IgD-negative memory B cell (primary cell): ENCODE data around the gene ACTMAP. TPM values are rescaled to one million over a fixed set of nuclear protein-coding genes. Genes with fewer than 3 reads are reported as not detected.
A peak's percentile ranks its signal among the peaks of the same experiment; 100 is the strongest.

Source experiments
- H3K27ac Mint-ChIP-seq, 3 donors: one replicate each; pipeline ENCODE4 v1.8.0; 2020 to 2022; ENCODE audit warnings: mild to moderate bottlenecking in 3 of 3, mixed read lengths in 3 of 3, moderate library complexity in 1 of 3
- H3K27me3 Mint-ChIP-seq: one replicate; pipeline ENCODE4 v1.8.0; 2021; ENCODE audit warnings: mixed read lengths
- H3K36me3 Mint-ChIP-seq: one replicate; pipeline ENCODE4 v1.8.0; 2020; ENCODE audit warnings: mild to moderate bottlenecking, mixed read lengths
- H3K4me1 Mint-ChIP-seq, 3 donors: one replicate each; pipeline ENCODE4 v1.8.0; 2020 to 2022; ENCODE audit warnings: mixed read lengths in 3 of 3, mild to moderate bottlenecking in 1 of 3
- H3K4me3 Mint-ChIP-seq, 4 donors: one replicate each; pipeline ENCODE4 v1.8.0; 2020 to 2022; ENCODE audit warnings: mild to moderate bottlenecking in 4 of 4, mixed read lengths in 4 of 4, moderate library complexity in 3 of 4
- H3K9me3 Mint-ChIP-seq, 3 donors: one replicate each; pipeline ENCODE4 v1.8.0; 2020 to 2021; ENCODE audit warnings: mixed read lengths in 3 of 3, mild to moderate bottlenecking in 1 of 3
- polyA plus RNA-seq: library from polyadenylated mRNA; unstranded; fragments of 300-500 nt; fragmentation: Illumina TruSeq; gene quantifications from one replicate; pipeline ENCODE4 v1.2.3, GENCODE V29; 2021

Gene ACTMAP
- polyA plus RNA-seq, 1 donor from 2014 or later, result 4.9 TPM

- H3K9me3 Mint-ChIP-seq, result no peaks in the 10 kb centered on the region
- H3K27me3 Mint-ChIP-seq, result no peaks in the 10 kb centered on the region
- H3K4me1 Mint-ChIP-seq, result peaks cover 0 to 3% (median 2%) of the 10 kb centered on the region in 3 donors
- no peaks in the 10 kb centered on the region for H3K36me3 Mint-ChIP-seq
- no peak overlapping the region for H3K27ac Mint-ChIP-seq
- peak overlapping the region in 2 of 4 donors; percentile 84 to 98 for H3K4me3 Mint-ChIP-seq
Observed at GRCh38 chr19:40691421-40692211, 58.7 kb downstream of the ACTMAP start.

Other genes starting within 250 kb of the ACTMAP start
- gene SHKBP1, start 173.6 kb downstream of the ACTMAP start, polyA plus RNA-seq, result 210 TPM
- gene LTBP4, start 149.1 kb downstream of the ACTMAP start, polyA plus RNA-seq, result 22.1 TPM
- 4.0 TPM for gene NUMBL, start 59.8 kb downstream of the ACTMAP start, polyA plus RNA-seq
- 24.2 TPM for gene COQ8B, start 33.6 kb downstream of the ACTMAP start, polyA plus RNA-seq
- gene ITPKC, start 33.4 kb downstream of the ACTMAP start, polyA plus RNA-seq, result 8.8 TPM
- 96.4 TPM for gene SNRPA, start 726 bp upstream of the ACTMAP start, polyA plus RNA-seq
- not detected for gene MIA, start 25.0 kb upstream of the ACTMAP start, polyA plus RNA-seq
- gene RAB4B, start 27.8 kb upstream of the ACTMAP start, polyA plus RNA-seq, result 141 TPM
- gene EGLN2, start 48.7 kb upstream of the ACTMAP start, polyA plus RNA-seq, result 181 TPM
- not detected for gene CYP2A6, start 100.0 kb upstream of the ACTMAP start, polyA plus RNA-seq
- not detected for gene CYP2A7, start 131.8 kb upstream of the ACTMAP start, polyA plus RNA-seq
- not detected for gene CYP2B6, start 240.8 kb upstream of the ACTMAP start, polyA plus RNA-seq